CD4-positive, alpha-beta T cell treated with Interleukin-4 for 1 hour (primary cell): ENCODE measurements around the gene RPS8.
A peak's percentile ranks its signal among the peaks of the same experiment; 100 is the strongest.
"Not testable (repeated sequence)": the region's sequence is repeated elsewhere in the genome, so short reads cannot be mapped to it uniquely, and the experiment has no call there.

Experiments used
- DNase-seq, 2 donors: peaks; one replicate each; pipeline ENCODE4 v3.0.0-alpha.2; 2020 to 2022

RPS8 gene

DNA sequence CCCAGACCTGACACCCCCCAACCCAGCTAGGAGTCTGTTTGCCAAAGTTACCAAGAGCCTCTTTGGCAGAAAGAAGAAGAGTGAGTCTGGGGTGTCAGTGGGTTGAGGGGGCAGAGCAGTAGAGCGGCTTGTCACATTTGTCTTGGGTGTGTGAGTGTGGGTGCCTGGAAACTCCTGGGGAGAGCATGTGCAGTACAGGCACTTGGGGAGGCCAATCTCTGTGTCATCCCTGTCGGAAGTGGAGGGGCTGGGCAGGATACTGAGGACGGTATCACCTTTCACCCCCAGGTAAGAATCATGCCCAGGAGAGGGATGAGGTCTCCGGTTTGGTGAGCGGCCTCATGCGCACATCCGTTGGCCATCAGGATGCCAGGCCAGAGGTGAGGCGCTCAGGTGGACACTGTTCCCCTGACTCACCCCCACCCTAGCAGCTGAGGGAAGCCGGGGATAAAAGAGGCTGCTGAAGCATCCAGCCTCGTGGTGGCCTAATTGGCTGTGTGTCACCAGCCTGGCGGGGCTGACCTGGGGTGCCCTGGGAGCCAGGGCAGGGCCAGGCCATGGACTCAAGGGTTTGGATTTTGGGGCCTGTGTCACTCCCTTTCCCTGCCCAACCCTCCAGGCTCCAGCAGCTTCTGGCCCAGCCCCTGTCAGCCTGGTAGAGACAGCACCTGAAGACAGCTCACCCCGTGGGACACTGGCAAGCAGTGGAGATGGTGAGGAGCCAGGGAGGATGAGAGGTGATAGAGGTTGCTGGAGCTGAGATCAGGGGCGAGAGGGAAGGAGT lies 28.2 kb downstream of the RPS8 start:
- no peak for DNase-seq

- no peak for DNase-seq
Measured at GRCh38 chr1:44805311-44806024, 30.1 kb downstream of the RPS8 start.

GRCh38 chr1:44806025-44806703 lies 30.8 kb downstream of the RPS8 start:
- peak in 1 of 2 donors; percentile 37 for DNase-seq

- peak in 1 of 2 donors; percentile 43 for DNase-seq
Measured at GRCh38 chr1:44806704-44807363, 31.5 kb downstream of the RPS8 start, which contains the start of gene DYNLT4. Gene DYNLT4 (minus strand): TSS chr1:44807351. CDS start chr1:44806668, 683 bp downstream.

DNA sequence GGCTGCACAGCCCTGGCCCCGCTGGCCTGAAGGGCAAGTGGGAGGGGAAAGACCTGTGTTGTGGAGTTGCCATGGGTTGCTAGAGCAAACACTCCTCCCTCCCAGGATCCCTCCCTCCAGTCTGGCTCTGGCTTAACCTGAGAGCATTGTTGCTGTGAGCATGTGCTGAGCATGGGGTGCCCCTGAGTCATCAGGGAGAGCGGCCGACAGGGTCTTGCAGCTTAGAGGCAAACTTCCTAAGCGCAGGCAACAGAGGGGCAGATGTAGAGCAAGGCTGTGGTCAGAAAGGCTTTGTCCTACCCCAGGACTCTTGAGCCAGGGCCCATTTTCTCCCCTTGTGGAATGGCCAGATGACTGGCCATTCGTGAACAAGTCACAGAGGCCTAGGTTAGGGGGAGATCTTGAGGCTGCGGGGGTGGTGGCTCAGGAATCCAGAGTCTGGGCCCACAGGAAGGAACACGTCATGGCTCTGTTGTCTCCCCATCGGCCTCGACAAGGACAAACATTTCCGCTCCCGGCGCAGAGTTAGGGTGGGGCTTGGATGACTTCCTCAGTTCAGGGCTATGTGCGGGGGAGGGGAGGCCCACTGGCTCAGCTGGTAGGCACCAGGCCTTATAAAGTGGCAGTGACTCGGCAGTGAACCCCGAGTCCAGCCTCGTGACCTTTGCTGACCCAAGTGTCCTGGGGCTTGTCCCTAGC lies 32.2 kb downstream of the RPS8 start:
- peak; percentile 94 to 97 for DNase-seq

DNA sequence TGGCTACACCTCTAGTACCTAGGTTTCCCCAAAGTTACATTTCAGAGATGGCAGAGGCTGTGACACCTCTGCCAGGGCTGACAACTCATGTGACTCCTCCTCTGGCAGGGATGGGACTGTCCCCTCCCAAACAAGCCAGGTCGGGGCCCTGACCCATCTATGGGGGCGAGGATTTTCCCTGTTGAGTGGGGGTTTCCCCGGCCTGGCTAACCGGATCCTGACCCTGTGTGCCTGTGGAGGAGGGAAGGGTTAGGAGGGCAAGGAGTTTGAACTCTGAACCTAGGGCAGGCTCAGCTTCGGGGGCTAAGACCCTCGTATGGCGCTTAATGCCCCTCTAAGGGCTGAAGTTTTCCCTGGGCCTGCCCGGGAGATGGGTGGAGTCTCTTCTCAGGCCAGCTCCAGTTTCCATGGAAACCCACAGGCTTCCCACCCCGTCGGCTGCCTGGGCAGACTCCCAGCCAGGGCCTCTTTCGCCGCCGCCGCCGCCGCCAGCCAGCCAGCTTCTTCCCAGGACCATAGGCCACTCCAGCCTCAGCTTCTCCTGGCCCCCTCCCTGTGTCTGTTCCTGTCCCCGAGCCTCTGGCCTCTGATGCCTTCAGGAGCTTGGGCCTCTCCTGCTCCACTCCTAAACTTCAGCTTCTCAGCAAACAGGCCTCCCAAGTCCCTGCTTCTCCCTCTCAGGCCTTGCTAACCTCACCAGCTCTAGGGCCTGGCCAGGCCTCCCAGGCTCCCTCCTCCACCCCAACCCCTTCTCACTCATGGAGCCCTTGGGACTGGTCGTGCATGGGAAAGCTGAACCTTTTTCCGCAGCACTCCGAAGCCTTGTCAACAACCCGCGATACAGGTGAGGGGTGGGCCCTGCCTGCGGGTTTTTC lies 33.0 kb downstream of the RPS8 start, which contains the start of gene BTBD19:
BTBD19 (plus strand) TSS at position 461 of the 875 bp plus-strand sequence; CDS start at position 759, 298 bp downstream.
- no peak for DNase-seq

- DNase-seq = peak; percentile 91 to 93
Measured at GRCh38 chr1:44808938-44809917, 33.9 kb downstream of the RPS8 start.

DNA sequence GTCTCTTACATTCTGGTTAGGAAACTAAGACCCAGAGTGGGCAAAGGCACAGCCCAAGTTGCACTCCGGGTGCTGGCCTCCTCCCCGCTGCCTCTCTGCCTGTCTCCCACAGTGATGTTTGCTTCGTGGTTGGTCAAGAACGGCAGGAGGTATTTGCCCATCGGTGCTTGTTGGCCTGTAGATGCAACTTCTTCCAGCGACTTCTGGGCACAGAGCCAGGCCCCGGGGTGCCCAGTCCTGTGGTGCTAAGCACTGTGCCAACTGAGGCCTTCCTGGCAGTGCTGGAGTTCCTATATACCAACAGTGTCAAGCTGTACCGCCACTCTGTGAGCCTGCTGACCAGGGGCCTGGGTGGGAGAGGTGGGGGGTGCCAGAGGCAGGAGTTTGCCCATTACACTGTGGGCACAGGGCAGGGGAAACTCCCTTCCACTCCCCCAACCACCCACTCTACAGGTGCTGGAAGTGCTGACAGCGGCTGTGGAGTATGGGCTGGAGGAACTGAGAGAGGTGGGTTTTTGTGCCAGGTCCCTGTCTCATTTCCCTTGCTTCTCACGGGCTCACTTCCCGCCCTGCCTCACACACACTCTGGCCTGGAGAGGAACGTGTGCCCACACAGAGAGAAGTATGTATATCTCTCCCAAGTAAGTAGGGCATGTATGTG lies 34.9 kb downstream of the RPS8 start:
- peak; percentile 51 to 57 for DNase-seq

GRCh38 chr1:44810762-44811105 lies 35.4 kb downstream of the RPS8 start:
- peak in 1 of 2 donors; percentile 22 for DNase-seq

- DNase-seq = peak in 1 of 2 donors; percentile 19
Measured at GRCh38 chr1:44811234-44811633, 35.9 kb downstream of the RPS8 start.

GRCh38 chr1:44812822-44813543 lies 37.6 kb downstream of the RPS8 start:
- peak in 1 of 2 donors; percentile 21 for DNase-seq

DNA sequence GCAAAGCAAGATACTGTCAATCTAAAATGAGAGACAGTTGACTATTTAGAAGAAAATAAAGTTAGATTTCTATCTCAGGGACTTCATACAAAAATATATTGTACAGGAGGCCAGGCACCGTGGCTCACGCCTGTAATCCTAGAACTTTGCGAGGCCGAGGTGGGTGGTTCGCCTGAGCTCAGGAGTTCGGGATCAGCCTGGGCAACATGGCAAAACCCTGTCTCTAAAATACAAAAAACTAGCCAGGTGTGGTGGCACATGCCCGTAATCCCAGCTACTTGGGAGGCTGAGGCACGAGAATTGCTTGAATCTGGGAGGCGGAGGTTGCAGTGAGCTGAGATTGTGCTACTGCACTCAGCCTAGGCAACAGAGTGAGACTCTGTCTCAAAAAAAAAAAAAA lies 40.6 kb downstream of the RPS8 start:
- not testable (repeated sequence) for DNase-seq

GRCh38 chr1:44817307-44817706 lies 42.0 kb downstream of the RPS8 start:
- DNase-seq = no peak

DNA sequence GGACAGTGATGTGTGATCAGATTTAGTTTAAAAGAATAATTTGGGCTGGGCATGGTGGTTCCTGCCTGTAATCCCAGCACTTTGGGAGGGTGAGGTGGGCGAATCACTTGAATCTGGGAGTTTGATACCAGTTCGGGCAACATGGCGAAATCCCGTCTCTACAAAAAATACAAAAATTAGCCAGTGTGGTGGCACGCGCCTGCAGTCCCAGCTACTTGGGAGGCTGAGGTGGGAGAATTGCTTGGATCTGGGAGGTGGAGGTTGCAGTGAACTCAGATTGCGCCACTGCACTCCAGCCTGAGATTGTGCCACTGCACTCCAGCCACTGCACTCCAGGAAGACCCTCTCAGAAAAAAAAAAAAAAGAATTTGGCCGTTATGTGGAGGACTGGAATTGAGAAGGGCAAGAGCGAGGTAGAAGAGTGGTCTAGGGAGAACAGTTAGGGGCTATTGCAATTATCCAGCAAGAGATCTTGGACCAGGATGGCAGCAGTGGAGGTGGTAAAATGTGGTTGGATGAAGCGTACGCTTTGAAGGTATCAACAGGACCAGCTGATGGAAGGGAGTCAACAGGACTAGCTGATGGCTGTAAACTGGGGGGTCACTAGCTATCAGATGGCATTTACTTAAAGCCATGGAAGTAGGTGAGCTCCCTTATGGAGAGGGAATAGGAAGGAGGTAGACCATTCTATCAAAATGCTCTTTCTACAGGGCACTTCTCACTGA lies 42.6 kb downstream of the RPS8 start:
- DNase-seq = no peak

GRCh38 chr1:44819196-44819607 lies 43.9 kb downstream of the RPS8 start:
- no peak for DNase-seq

DNA sequence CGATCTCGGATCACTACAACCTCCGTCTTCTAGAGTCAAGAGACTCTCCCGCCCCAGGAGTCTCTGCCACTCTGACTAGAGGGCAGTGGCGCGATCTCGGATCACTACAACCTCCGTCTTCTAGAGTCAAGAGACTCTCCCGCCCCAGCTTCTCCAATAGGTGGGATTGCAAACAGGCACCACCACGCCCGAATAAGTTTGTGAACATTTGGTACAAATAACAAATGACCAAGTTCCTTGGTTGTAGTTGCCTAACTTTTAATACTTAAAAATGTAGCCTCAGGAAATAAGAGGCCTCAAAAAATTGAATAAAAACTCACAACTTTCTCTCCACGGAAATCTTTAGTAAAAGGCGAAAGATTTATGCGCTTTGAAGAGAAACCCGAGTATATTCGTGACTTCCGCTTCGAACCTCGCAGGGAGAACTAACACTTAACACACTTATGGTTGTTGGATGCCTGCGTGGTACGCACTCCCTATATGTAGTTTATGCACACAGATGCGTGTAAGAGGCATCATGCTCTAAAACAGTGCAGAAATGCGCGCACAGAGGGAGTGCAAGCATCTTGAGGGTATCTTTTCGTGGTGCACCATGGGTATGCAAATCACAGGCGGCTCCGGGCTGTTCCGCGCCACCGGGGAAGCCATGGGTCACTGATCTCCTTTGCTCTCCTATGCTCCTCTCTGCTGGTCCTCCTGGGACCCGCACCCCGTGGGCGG lies 44.4 kb downstream of the RPS8 start:
- DNase-seq = peak; percentile 89 to 92
